ENCODE data around the gene CLIC3.
"Not testable (repeated sequence)": the region's sequence is repeated elsewhere in the genome, so short reads cannot be mapped to it uniquely, and the experiment has no call there.

Gene CLIC3

GRCh38 chr9:136996361-136997292 lies at the start of gene CLIC3:
Gene CLIC3 (minus strand): TSS chr9:136996568. CDS start chr9:136996543, 25 bp downstream.
- DNase-seq (ENCODE audit: low read depth): peak; percentile 37

GRCh38 chr9:137045294-137046087 lies 49.1 kb upstream of the CLIC3 start:
- DNase-seq (ENCODE audit: low read depth): peak; percentile 31

GRCh38 chr9:137044502-137045177 lies 48.3 kb upstream of the CLIC3 start:
- DNase-seq (ENCODE audit: low read depth): no peak

- no peak for DNase-seq (ENCODE audit: low read depth)
Measured at GRCh38 chr9:137044037-137044436, 47.7 kb upstream of the CLIC3 start.

GRCh38 chr9:137042751-137043727 lies 46.7 kb upstream of the CLIC3 start:
- DNase-seq (ENCODE audit: low read depth): no peak

GRCh38 chr9:137041124-137041523 lies 44.8 kb upstream of the CLIC3 start:
- DNase-seq (ENCODE audit: low read depth): peak; percentile 20

- DNase-seq (ENCODE audit: low read depth): no peak
Measured at GRCh38 chr9:137040568-137040967, 44.2 kb upstream of the CLIC3 start.

- DNase-seq (ENCODE audit: low read depth): no peak
Measured at GRCh38 chr9:137039611-137040366, 43.4 kb upstream of the CLIC3 start.

GRCh38 chr9:137038916-137039315 lies 42.5 kb upstream of the CLIC3 start:
- no peak for DNase-seq (ENCODE audit: low read depth)

GRCh38 chr9:137037483-137037882 lies 41.1 kb upstream of the CLIC3 start:
- no peak for DNase-seq (ENCODE audit: low read depth)

GRCh38 chr9:137037035-137037434 lies 40.7 kb upstream of the CLIC3 start:
- no peak for DNase-seq (ENCODE audit: low read depth)

- no peak for DNase-seq (ENCODE audit: low read depth)
Measured at GRCh38 chr9:137035937-137036336, 39.6 kb upstream of the CLIC3 start.

- no peak for DNase-seq (ENCODE audit: low read depth)
Measured at GRCh38 chr9:137035507-137035834, 39.1 kb upstream of the CLIC3 start.

GRCh38 chr9:137034709-137035506 lies 38.5 kb upstream of the CLIC3 start:
- peak; percentile 71 for DNase-seq (ENCODE audit: low read depth)

- DNase-seq (ENCODE audit: low read depth): no peak
Measured at GRCh38 chr9:137034039-137034708, 37.8 kb upstream of the CLIC3 start.

- not testable (repeated sequence) for DNase-seq (ENCODE audit: low read depth)
Measured at GRCh38 chr9:137033481-137033880, 37.1 kb upstream of the CLIC3 start.

GRCh38 chr9:137032858-137033257 lies 36.5 kb upstream of the CLIC3 start:
- DNase-seq (ENCODE audit: low read depth): no peak

- DNase-seq (ENCODE audit: low read depth): no peak
Measured at GRCh38 chr9:137031904-137032640, 35.7 kb upstream of the CLIC3 start, which contains the start of gene FUT7. Gene FUT7 (minus strand): TSS chr9:137032088. CDS start chr9:137031991, 97 bp downstream.
